Measurements from ENCODE around the gene CDK6.
"Not testable (repeated sequence)": the region's sequence is repeated elsewhere in the genome, so short reads cannot be mapped to it uniquely, and the experiment has no call there.

Gene CDK6

GRCh38 chr7:92872701-92873100, 36.3 kb upstream of the CDK6 start:
- H3K4me2 ChIP-seq (ENCODE audit: insufficient read depth, low read length, poor library complexity, severe bottlenecking), result no peak overlapping the region
- no peak overlapping the region for H3K27ac ChIP-seq (replicated peaks; ENCODE audit: low read length)

GRCh38 chr7:92868683-92869293, 32.4 kb upstream of the CDK6 start:
- peaks cover 2 to 8% of the 10 kb centered on the region in 2 donors for H3K9me3 ChIP-seq (replicated peaks in 1 of 2; ENCODE audit: control insufficient read depth in 2 of 2, insufficient read depth in 1 of 2, low read depth in 1 of 2, low read length in 2 of 2)
- DNase-seq (ENCODE audit: low spot score), result no peak
- H3K23ac ChIP-seq (ENCODE audit: low read depth, low read length, poor library complexity), result no peak overlapping the region
- no peak overlapping the region for H2AK5ac ChIP-seq (ENCODE audit: low read depth, low read length)
- no peak overlapping the region for H2AFZ ChIP-seq (ENCODE audit: low read length)
- H3K4me2 ChIP-seq (ENCODE audit: insufficient read depth, low read length, poor library complexity, severe bottlenecking), result no peak overlapping the region
- no peak overlapping the region for H2BK5ac ChIP-seq (ENCODE audit: low read length)
- H2BK120ac ChIP-seq (ENCODE audit: low read depth, low read length), result no peak overlapping the region
- no peaks in the 10 kb centered on the region for H3K79me1 ChIP-seq (ENCODE audit: low read depth, low read length)
- no peak overlapping the region for H2BK15ac ChIP-seq (ENCODE audit: low read length)
- H3K27me3 ChIP-seq (ENCODE audit: control insufficient read depth in 3 of 3, insufficient read depth in 3 of 3, low read depth in 1 of 3, low read length in 3 of 3), result no peaks in the 10 kb centered on the region
- H3K4me3 ChIP-seq (ENCODE audit: low read length in 2 of 2), result no peak overlapping the region
- H3K18ac ChIP-seq (ENCODE audit: low read length), result no peak overlapping the region
- H3K4ac ChIP-seq (ENCODE audit: low read length), result no peak overlapping the region
- no peak overlapping the region for H3K27ac ChIP-seq (replicated peaks; ENCODE audit: low read length)
- no peak overlapping the region for H2BK12ac ChIP-seq (ENCODE audit: low read length)
- H3K36me3 ChIP-seq (replicated peaks in 1 of 2; ENCODE audit: control insufficient read depth in 2 of 2, insufficient read depth in 2 of 2, low read length in 2 of 2), result no peaks in the 10 kb centered on the region
- no peak overlapping the region for H4K91ac ChIP-seq (ENCODE audit: low read depth, low read length, poor library complexity)
- H3K4me1 ChIP-seq (ENCODE audit: control insufficient read depth in 2 of 2, insufficient read depth in 1 of 2, low read depth in 1 of 2, low read length in 2 of 2), result no peaks in the 10 kb centered on the region
- no peak overlapping the region for H3K14ac ChIP-seq (ENCODE audit: low read length)
- no peak overlapping the region for H4K8ac ChIP-seq (ENCODE audit: low read depth, low read length)
- no peak overlapping the region for H3K9ac ChIP-seq (ENCODE audit: low read depth, low read length, poor library complexity)

More at GRCh38 chr7:92872701-92873100, 36.3 kb upstream of the CDK6 start:
- H2AK5ac ChIP-seq (ENCODE audit: low read depth, low read length), result no peak overlapping the region
- no peak overlapping the region for H4K91ac ChIP-seq (ENCODE audit: low read depth, low read length, poor library complexity)
- no peak overlapping the region for H2BK12ac ChIP-seq (ENCODE audit: low read length)
- H3K4ac ChIP-seq (ENCODE audit: low read length), result no peak overlapping the region
- H2BK5ac ChIP-seq (ENCODE audit: low read length), result no peak overlapping the region
- no peak overlapping the region for H2AFZ ChIP-seq (ENCODE audit: low read length)
- H2BK15ac ChIP-seq (ENCODE audit: low read length), result no peak overlapping the region
- no peaks in the 10 kb centered on the region for H3K36me3 ChIP-seq (replicated peaks in 1 of 2; ENCODE audit: control insufficient read depth in 2 of 2, insufficient read depth in 2 of 2, low read length in 2 of 2)
- H3K9ac ChIP-seq (ENCODE audit: low read depth, low read length, poor library complexity), result no peak overlapping the region
- no peaks in the 10 kb centered on the region for H3K79me1 ChIP-seq (ENCODE audit: low read depth, low read length)
- no peak for DNase-seq (ENCODE audit: low spot score)
- H3K18ac ChIP-seq (ENCODE audit: low read length), result no peak overlapping the region
- no peak overlapping the region for H3K23ac ChIP-seq (ENCODE audit: low read depth, low read length, poor library complexity)
- peaks cover 2 to 8% of the 10 kb centered on the region in 2 donors for H3K9me3 ChIP-seq (replicated peaks in 1 of 2; ENCODE audit: control insufficient read depth in 2 of 2, insufficient read depth in 1 of 2, low read depth in 1 of 2, low read length in 2 of 2)
- no peaks in the 10 kb centered on the region for H3K4me1 ChIP-seq (ENCODE audit: control insufficient read depth in 2 of 2, insufficient read depth in 1 of 2, low read depth in 1 of 2, low read length in 2 of 2)
- no peak overlapping the region for H3K4me3 ChIP-seq (ENCODE audit: low read length in 2 of 2)
- H4K8ac ChIP-seq (ENCODE audit: low read depth, low read length), result no peak overlapping the region
- no peak overlapping the region for H3K14ac ChIP-seq (ENCODE audit: low read length)
- H3K27me3 ChIP-seq (ENCODE audit: control insufficient read depth in 3 of 3, insufficient read depth in 3 of 3, low read depth in 1 of 3, low read length in 3 of 3), result no peaks in the 10 kb centered on the region
- no peak overlapping the region for H2BK120ac ChIP-seq (ENCODE audit: low read depth, low read length)

- WGBS, 2 donors (ENCODE audit: extremely low coverage in 2 of 2, insufficient read length in 2 of 2, insufficient replicate concordance in 1 of 2), result no CpG with 5 or more reads among the region's 5 CpGs
- H2AFZ ChIP-seq (ENCODE audit: low read length); H2AK5ac ChIP-seq (ENCODE audit: low read depth, low read length); H3K27me3 ChIP-seq (ENCODE audit: control insufficient read depth in 3 of 3, insufficient read depth in 3 of 3, low read depth in 1 of 3, low read length in 3 of 3); H3K4ac ChIP-seq (ENCODE audit: low read length); H2BK5ac ChIP-seq (ENCODE audit: low read length); DNase-seq (ENCODE audit: low spot score); H3K4me3 ChIP-seq (ENCODE audit: low read length in 2 of 2); H2BK120ac ChIP-seq (ENCODE audit: low read depth, low read length); H4K8ac ChIP-seq (ENCODE audit: low read depth, low read length); H3K18ac ChIP-seq (ENCODE audit: low read length); H3K36me3 ChIP-seq (replicated peaks in 1 of 2; ENCODE audit: control insufficient read depth in 2 of 2, insufficient read depth in 2 of 2, low read length in 2 of 2); H3K23ac ChIP-seq (ENCODE audit: low read depth, low read length, poor library complexity); H3K4me1 ChIP-seq (ENCODE audit: control insufficient read depth in 2 of 2, insufficient read depth in 1 of 2, low read depth in 1 of 2, low read length in 2 of 2); H2BK12ac ChIP-seq (ENCODE audit: low read length); H3K4me2 ChIP-seq (ENCODE audit: insufficient read depth, low read length, poor library complexity, severe bottlenecking); H3K9me3 ChIP-seq (replicated peaks in 1 of 2; ENCODE audit: control insufficient read depth in 2 of 2, insufficient read depth in 1 of 2, low read depth in 1 of 2, low read length in 2 of 2); H4K91ac ChIP-seq (ENCODE audit: low read depth, low read length, poor library complexity); H3K27ac ChIP-seq (replicated peaks; ENCODE audit: low read length); H3K79me1 ChIP-seq (ENCODE audit: low read depth, low read length); H3K9ac ChIP-seq (ENCODE audit: low read depth, low read length, poor library complexity); H2BK15ac ChIP-seq (ENCODE audit: low read length); H3K14ac ChIP-seq (ENCODE audit: low read length): not testable (repeated sequence)
Observed at GRCh38 chr7:92864169-92864568, 27.8 kb upstream of the CDK6 start.

GRCh38 chr7:92856436-92856835, 20.1 kb upstream of the CDK6 start:
- no peak overlapping the region for H3K4me3 ChIP-seq (ENCODE audit: low read length in 2 of 2)
- H4K8ac ChIP-seq (ENCODE audit: low read depth, low read length), result no peak overlapping the region
- H2BK5ac ChIP-seq (ENCODE audit: low read length), result no peak overlapping the region
- no peak overlapping the region for H2BK15ac ChIP-seq (ENCODE audit: low read length)
- H3K23ac ChIP-seq (ENCODE audit: low read depth, low read length, poor library complexity), result no peak overlapping the region
- no peak overlapping the region for H3K18ac ChIP-seq (ENCODE audit: low read length)
- DNase-seq (ENCODE audit: low spot score), result no peak
- no peak overlapping the region for H2AFZ ChIP-seq (ENCODE audit: low read length)
- H3K9ac ChIP-seq (ENCODE audit: low read depth, low read length, poor library complexity), result no peak overlapping the region
- H4K91ac ChIP-seq (ENCODE audit: low read depth, low read length, poor library complexity), result no peak overlapping the region
- no peak overlapping the region for H2BK12ac ChIP-seq (ENCODE audit: low read length)
- H2BK120ac ChIP-seq (ENCODE audit: low read depth, low read length), result no peak overlapping the region
- H3K4me1 ChIP-seq (ENCODE audit: control insufficient read depth in 2 of 2, insufficient read depth in 1 of 2, low read depth in 1 of 2, low read length in 2 of 2), result peaks cover 0 to 2% of the 10 kb centered on the region in 2 donors
- H2AK5ac ChIP-seq (ENCODE audit: low read depth, low read length), result no peak overlapping the region
- no CpG with 5 or more reads among the region's 2 CpGs for WGBS, 2 donors (ENCODE audit: extremely low coverage in 2 of 2, insufficient read length in 2 of 2, insufficient replicate concordance in 1 of 2)
- H3K27me3 ChIP-seq (ENCODE audit: control insufficient read depth in 3 of 3, insufficient read depth in 3 of 3, low read depth in 1 of 3, low read length in 3 of 3), result no peaks in the 10 kb centered on the region
- no peak overlapping the region for H3K27ac ChIP-seq (replicated peaks; ENCODE audit: low read length)
- no peak overlapping the region for H3K4me2 ChIP-seq (ENCODE audit: insufficient read depth, low read length, poor library complexity, severe bottlenecking)
- H3K79me1 ChIP-seq (ENCODE audit: low read depth, low read length), result no peaks in the 10 kb centered on the region
- no peak overlapping the region for H3K14ac ChIP-seq (ENCODE audit: low read length)
- no peaks in the 10 kb centered on the region for H3K36me3 ChIP-seq (replicated peaks in 1 of 2; ENCODE audit: control insufficient read depth in 2 of 2, insufficient read depth in 2 of 2, low read length in 2 of 2)
- H3K9me3 ChIP-seq (replicated peaks in 1 of 2; ENCODE audit: control insufficient read depth in 2 of 2, insufficient read depth in 1 of 2, low read depth in 1 of 2, low read length in 2 of 2), result no peaks in the 10 kb centered on the region
- H3K4ac ChIP-seq (ENCODE audit: low read length), result no peak overlapping the region

Measured in neuronal stem cell (in vitro differentiated cells).